Tibial nerve (tissue), 4 donors: Measurements from ENCODE around the gene IGF2BP1. TPM values are rescaled to one million over a fixed set of nuclear protein-coding genes. Genes with fewer than 3 reads are reported as not detected.

Source experiments
- DNase-seq, 2 donors: peaks; one replicate each; pipeline ENCODE4 v3.0.0-alpha.2; 2019; ENCODE audit warnings: low spot score in 2 of 2
- H3K27ac ChIP-seq, 4 donors: fragments of 200-600 bp; sonication (generic) in 3 of 4; one replicate each; pipeline ENCODE4 v1.5.1; 2017 to 2019; ENCODE audit warnings: mild to moderate bottlenecking in 1 of 4
- H3K27me3 ChIP-seq, 2 donors: fragments of 200-600 bp; sonication (generic) in 1 of 2; one replicate each; pipeline versions ENCODE4 v1.5.1 to v1.6.0; 2017 to 2019
- H3K36me3 ChIP-seq, 3 donors: fragments of 200-600 bp; sonication (generic); one replicate each; pipeline ENCODE4 v1.5.1; 2018 to 2019
- H3K4me1 ChIP-seq, 4 donors: fragments of 200-600 bp; sonication (generic) in 3 of 4; one replicate each; pipeline ENCODE4 v1.5.1; 2017 to 2019
- H3K4me3 ChIP-seq, 4 donors: fragments of 200-600 bp; sonication (generic) in 3 of 4; one replicate each; pipeline ENCODE4 v1.5.1; 2017 to 2019; ENCODE audit warnings: mild to moderate bottlenecking in 1 of 4, moderate library complexity in 1 of 4
- H3K9me3 ChIP-seq, 4 donors: fragments of 200-600 bp; sonication (generic) in 3 of 4; one replicate each; pipeline ENCODE4 v1.5.1; 2017 to 2019
- EP300 ChIP-seq, 2 donors: sonication (generic); formaldehyde crosslinking; IDR thresholded peaks; one replicate each; pipeline ENCODE4 v1.6.1; 2017; ENCODE audit warnings: antibody characterized with exemption in 2 of 2, mild to moderate bottlenecking in 1 of 2
- POLR2A ChIP-seq, 2 donors: fragments of 450-650 bp; IDR thresholded peaks; one replicate each; pipeline ENCODE4 v1.6.1; 2017; ENCODE audit warnings: antibody characterized with exemption in 2 of 2, mild to moderate bottlenecking in 2 of 2, moderate library complexity in 2 of 2
- WGBS, 2 donors: methylation state at CpG; one replicate each; pipeline ENCODE4 v1.1.5; 2018; 5-methylcytosine and 5-hydroxymethylcytosine counted together
- total RNA-seq, 4 donors: library from RNA; depleted of rRNA; stranded (reverse); fragments of >200 nt; gene quantifications; one replicate each; pipeline ENCODE4 v1.1.0, GENCODE V29; 2016
- TF ChIP-seq, protein P1 (sequence below), 5 experiments: fragments of 200-600 bp in 3 of 5; fragments of 450-650 bp in 2 of 5; sonication (generic) in 3 of 5; IDR thresholded peaks; one replicate each; pipeline ENCODE4 v1.5.1; 2016 to 2019; ENCODE audit warnings: antibody characterized with exemption in 5 of 5, mild to moderate bottlenecking in 3 of 5, moderate library complexity in 2 of 5

Gene IGF2BP1
- total RNA-seq, 4 donors from 2014 or later, result not detected

DNA sequence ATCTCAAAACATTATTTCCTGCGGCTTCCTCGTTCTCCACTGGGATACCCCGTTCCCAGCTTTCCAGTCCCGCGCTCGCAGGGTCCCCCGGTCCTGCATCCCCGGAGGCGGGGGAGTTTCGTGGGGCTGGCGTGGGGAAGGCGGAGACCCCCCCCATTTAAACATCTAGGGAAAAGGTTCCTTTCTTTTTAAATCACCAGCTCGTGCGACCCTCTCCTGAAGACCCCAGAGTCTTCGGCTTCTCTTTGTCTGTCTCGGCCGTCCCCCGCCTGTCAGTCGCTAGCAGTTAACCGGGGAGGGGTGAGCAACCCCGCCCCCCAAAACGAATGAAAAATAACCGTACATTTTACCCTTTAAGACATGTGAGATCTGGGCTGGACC lies 473 bp upstream of the IGF2BP1 start:
- Histone ChIP-seq H3K4me1 (peaks cover 0 to 35% (median 23%) of the 10 kb centered on the region in 4 donors), H3K27ac (no peak overlapping the region), H3K36me3 (no peaks in the 10 kb centered on the region), H3K4me3 (no peak overlapping the region), H3K9me3 (no peaks in the 10 kb centered on the region), H3K27me3 (peaks cover 0 to 100% of the 10 kb centered on the region in 2 donors)
- no peak for DNase-seq
- TF ChIP-seq EP300 (IDR thresholded peaks at IDR 0.05), result no peak
- TF ChIP-seq POLR2A (IDR thresholded peaks at IDR 0.05), result no peak
- TF ChIP-seq, protein P1, sequence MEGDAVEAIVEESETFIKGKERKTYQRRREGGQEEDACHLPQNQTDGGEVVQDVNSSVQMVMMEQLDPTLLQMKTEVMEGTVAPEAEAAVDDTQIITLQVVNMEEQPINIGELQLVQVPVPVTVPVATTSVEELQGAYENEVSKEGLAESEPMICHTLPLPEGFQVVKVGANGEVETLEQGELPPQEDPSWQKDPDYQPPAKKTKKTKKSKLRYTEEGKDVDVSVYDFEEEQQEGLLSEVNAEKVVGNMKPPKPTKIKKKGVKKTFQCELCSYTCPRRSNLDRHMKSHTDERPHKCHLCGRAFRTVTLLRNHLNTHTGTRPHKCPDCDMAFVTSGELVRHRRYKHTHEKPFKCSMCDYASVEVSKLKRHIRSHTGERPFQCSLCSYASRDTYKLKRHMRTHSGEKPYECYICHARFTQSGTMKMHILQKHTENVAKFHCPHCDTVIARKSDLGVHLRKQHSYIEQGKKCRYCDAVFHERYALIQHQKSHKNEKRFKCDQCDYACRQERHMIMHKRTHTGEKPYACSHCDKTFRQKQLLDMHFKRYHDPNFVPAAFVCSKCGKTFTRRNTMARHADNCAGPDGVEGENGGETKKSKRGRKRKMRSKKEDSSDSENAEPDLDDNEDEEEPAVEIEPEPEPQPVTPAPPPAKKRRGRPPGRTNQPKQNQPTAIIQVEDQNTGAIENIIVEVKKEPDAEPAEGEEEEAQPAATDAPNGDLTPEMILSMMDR (IDR thresholded peaks at IDR 0.05), result no peak
- WGBS, 2 donors, result 2 to 5% methylated on average over 23 of the region's 23 CpGs

DNA sequence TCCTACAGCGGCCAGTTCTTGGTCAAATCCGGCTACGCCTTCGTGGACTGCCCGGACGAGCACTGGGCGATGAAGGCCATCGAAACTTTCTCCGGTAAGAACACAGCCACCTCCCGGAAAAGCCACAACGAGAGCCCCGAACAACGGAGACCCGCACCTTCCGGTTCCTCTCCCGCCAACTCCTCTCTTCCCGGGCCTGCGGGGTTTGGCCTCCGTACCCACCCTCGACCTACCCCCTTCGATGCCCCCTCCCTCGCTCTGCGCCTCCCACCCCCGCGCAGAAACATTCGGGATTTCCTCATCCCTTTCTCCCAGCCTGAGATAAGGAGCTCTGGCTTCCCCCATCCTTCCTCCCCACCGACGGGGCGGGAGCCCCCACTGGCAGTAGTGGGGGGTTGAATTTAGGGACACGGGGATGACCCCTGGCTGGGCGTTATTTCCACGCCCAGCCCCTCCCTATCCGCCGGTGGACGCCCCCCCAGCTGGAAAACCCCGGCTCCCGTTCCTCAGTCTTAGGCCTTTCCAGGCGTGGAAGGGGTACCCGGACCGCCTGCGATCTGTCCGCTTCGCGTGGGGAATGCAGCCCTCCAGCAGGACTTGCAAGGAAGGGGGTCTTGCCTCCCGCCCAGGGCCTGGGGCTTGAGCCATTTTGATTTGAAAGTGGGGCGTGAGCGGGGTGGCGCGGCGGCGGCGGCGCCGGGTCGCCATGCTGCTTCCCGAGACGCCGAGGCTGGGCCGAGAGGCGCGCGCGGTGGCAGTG lies 822 bp downstream of the IGF2BP1 start:
- H3K36me3 ChIP-seq, result no peaks in the 10 kb centered on the region
- peaks cover 0 to 35% (median 23%) of the 10 kb centered on the region in 4 donors for H3K4me1 ChIP-seq
- peak overlapping the region in 2 of 4 donors; percentile 24 to 36 for H3K4me3 ChIP-seq
- no peaks in the 10 kb centered on the region for H3K9me3 ChIP-seq
- H3K27ac ChIP-seq, result no peak overlapping the region
- no peak for DNase-seq
- TF ChIP-seq EP300 (IDR thresholded peaks at IDR 0.05), result peak in 1 of 2 donors; percentile 7
- no peak for TF ChIP-seq POLR2A (IDR thresholded peaks at IDR 0.05)
- peaks cover 0 to 100% of the 10 kb centered on the region in 2 donors for H3K27me3 ChIP-seq
- WGBS, 2 donors, result 2 to 3% methylated on average over 44 to 59 of the region's 63 CpGs

DNA sequence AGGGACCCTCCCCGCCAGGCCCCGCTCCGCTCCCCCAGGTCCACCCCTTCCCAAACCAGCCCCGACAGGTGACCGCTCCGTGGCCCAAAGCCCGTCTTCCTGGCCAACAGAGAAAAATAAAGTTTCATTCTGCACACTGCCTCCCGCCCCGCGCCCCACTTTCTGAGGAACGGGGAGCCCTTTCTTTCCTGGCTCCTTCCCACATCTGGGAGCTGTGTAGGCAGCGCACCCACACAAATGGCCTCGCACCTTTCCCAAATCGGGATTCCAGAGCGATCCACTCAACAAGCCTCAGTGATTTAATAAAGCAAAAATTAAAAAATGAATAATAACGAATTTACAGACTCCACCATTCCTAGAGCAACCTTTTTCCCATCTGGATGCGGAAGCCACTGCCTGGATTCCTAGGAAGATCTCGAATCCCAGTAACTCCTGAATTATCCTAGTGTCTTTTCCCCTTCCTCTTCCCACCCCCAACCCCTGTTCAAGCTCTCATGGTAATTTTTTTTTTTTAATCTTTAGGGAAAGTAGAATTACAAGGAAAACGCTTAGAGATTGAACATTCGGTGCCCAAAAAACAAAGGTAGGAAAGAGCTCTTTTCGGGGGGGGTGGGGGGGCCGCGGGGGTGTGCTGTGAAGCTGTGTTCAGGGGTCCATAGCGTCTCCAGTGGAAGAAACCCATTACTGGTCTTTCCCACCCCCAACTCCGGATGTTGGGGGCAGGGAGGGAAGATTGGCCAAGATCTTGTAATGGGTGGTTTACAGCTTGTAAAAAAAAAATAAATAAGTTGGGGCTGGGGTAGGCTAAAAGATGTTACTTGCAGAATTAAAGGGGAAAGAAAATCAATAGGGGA lies 1.6 kb downstream of the IGF2BP1 start:
- no peak overlapping the region for H3K4me3 ChIP-seq
- no peak for DNase-seq

DNA sequence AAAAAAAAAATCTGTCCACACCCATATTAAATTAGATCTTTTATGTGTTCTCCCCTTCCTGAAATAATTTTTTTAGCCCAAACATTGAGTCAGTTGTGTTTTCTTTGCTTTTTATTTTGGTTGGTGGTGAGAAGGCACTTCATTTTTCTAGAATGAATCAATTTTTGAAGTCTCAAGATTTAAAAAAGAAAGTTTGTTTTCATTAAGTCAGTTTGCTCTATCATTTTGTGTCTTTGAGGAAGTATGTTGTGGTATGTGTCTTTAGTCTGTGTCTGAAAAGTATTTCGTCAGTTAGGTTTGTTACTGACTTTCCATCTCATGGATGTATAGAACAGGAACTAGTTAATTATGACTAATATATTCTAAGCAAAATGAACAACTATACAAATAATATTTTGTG lies 3.8 kb downstream of the IGF2BP1 start:
- H3K4me1 ChIP-seq, result peaks cover 0 to 34% (median 20%) of the 10 kb centered on the region in 4 donors
- TF ChIP-seq EP300 (IDR thresholded peaks at IDR 0.05), result no peak
- TF ChIP-seq POLR2A (IDR thresholded peaks at IDR 0.05), result no peak
- TF ChIP-seq, protein P1 (IDR thresholded peaks at IDR 0.05), result no peak
- no peak for DNase-seq
- 77 to 89% methylated on average over 1 of the region's 1 CpG for WGBS, 2 donors
- no peak overlapping the region for H3K4me3 ChIP-seq
- H3K9me3 ChIP-seq, result no peaks in the 10 kb centered on the region
- H3K27me3 ChIP-seq, result peaks cover 0 to 100% of the 10 kb centered on the region in 2 donors
- no peak overlapping the region for H3K27ac ChIP-seq
- H3K36me3 ChIP-seq, result no peaks in the 10 kb centered on the region

More for the DNA sequence above, 1.6 kb downstream of the IGF2BP1 start:
- TF ChIP-seq, protein P1 (IDR thresholded peaks at IDR 0.05), result no peak
- TF ChIP-seq EP300 (IDR thresholded peaks at IDR 0.05), result peak in 1 of 2 donors; percentile 66
- no peaks in the 10 kb centered on the region for H3K36me3 ChIP-seq
- no peak overlapping the region for H3K27ac ChIP-seq
- H3K27me3 ChIP-seq, result peaks cover 0 to 100% of the 10 kb centered on the region in 2 donors
- 18 to 31% methylated on average over 22 to 24 of the region's 25 CpGs for WGBS, 2 donors
- no peaks in the 10 kb centered on the region for H3K9me3 ChIP-seq
- peaks cover 0 to 40% (median 23%) of the 10 kb centered on the region in 4 donors for H3K4me1 ChIP-seq

DNA sequence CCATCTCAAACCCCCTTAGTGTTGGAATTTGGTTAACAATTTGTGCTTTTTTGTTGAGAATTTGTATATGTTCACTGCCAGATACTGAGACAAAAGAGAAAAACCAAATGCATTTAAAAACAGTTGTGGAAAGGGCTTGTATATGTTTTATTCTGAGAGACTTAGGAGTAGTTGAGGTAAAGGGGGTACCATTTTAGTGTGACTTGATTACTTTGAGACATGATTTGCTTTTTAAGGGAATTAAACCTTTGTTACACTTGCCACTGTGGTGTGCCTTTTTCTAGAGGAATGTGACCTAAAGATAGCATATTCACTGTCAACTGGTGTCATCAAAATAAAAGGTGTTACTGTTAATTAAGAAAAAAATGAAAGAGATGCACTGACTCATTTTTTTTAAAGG lies 4.5 kb downstream of the IGF2BP1 start:
- no peak for DNase-seq
- Histone ChIP-seq H3K27me3 (peaks cover 0 to 100% of the 10 kb centered on the region in 2 donors), H3K4me3 (no peak overlapping the region), H3K27ac (no peak overlapping the region), H3K36me3 (no peaks in the 10 kb centered on the region), H3K9me3 (no peaks in the 10 kb centered on the region), H3K4me1 (peaks cover 0 to 27% (median 14%) of the 10 kb centered on the region in 4 donors)
- no peak for TF ChIP-seq POLR2A (IDR thresholded peaks at IDR 0.05)
- no peak for TF ChIP-seq EP300 (IDR thresholded peaks at IDR 0.05)
- TF ChIP-seq, protein P1 (IDR thresholded peaks at IDR 0.05), result no peak
